Daoy (cell line): ENCODE data around the gene SPATA1. TPM values are rescaled to one million over a fixed set of nuclear protein-coding genes. Genes with fewer than 3 reads are reported as not detected.

Experiments used
- DNase-seq: peaks from one replicate; pipeline ENCODE4 v3.0.0-alpha.2; 2015; ENCODE audit warnings: low read depth
- total RNA-seq: library from RNA; depleted of rRNA; stranded (reverse); fragments of >200 nt; shearing (Covaris generic); gene quantifications from 2 replicates; pipeline ENCODE4 v1.2.3, GENCODE V29; 2014

SPATA1 gene
- total RNA-seq, 1 experiment from 2014 or later = 0.63 TPM

DNA sequence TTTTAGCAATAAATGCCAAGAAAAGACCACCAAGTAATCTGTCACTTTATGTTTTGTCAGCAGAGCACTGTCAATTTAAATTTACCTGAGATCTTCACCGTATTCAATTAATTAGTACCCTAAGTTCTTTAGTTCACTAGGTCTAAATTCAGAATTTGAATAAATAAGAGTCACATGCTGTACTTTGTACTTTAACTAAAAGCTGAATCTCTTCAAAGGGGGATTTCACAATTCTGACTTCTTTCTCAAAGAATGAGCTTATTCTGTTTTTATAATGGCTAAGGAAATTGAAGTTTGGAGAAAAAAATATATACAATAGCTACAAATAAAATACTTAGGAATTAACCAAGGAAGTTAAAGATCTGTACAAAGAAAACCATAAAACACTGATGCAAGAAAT lies 2.3 kb downstream of the SPATA1 start:
- DNase-seq = no peak

DNA sequence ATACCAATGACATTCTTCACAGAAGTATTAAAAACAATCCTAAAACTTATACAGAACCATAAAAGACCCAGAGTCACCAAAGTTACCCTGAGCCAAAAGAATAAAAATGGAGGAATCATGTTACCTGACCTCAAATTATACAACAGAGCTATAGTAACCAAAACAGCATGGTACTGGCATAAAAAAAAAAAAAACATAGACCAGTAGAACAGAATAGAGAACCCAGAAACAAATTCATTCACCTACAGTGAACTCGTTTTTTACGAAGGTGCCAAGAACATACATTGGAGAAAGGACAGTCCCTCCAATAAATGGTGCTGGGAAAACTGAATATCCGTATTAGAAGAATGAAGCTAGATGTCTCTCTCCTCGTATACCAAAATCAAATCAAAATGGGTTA lies 2.8 kb downstream of the SPATA1 start:
- DNase-seq = no peak

DNA sequence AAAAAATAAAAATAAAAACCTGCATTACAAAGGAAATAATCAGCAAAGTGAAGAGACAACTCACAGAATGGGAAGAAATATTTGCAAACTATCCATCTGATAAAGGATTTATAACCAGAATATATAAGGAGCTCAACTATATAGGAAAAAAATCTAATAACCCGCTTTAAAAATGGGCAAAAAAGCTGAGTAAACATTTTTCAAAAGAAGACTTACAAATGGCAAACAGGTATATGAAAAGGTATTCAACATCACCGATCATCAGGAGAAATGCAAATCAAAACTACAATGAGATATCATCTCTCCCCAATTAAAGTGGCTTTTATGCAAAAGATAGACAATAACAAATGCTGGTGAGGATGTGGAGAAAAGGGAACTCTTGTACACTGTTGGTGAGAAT lies 4.0 kb downstream of the SPATA1 start:
- DNase-seq = no peak

DNA sequence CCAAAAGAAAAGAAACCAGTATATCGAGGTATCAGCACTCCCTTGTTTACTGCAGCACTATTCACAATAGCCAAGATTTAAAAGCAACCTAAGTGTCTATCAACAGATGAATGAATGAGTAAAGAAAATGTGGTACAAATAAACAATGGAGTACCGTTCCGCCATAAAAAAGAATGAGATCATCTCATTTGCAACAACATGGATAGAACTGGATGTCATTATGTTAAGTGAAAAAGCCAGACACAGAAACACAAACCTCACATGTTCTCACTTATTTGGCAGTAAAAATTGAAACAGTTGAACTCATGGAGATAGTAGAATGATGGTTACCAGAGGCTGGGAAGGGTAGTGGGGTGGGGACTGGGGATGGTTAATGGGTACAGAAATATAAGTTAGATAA lies 4.5 kb downstream of the SPATA1 start:
- DNase-seq = no peak

GRCh38 chr1:84524590-84524989 lies 18.4 kb downstream of the SPATA1 start:
- no peak for DNase-seq

DNA sequence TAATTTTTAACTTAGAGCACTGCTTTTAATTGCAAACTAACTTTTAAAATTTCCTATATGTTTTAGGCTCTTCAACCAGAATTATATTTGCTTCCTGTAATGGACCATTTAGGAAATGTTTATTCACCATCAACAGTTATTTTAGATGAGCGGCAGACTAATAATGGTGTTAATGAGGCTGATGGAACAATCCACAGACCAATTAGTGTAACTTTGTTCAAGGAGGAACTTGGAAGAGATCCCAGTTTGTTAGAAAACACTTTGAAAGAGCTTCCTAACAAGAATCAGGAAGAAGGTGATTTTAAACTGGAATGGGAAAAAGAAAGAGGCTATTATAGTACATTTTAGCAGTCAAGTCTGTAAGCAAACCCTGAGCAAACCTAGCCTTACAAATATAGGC lies 19.6 kb downstream of the SPATA1 start:
- DNase-seq = no peak

GRCh38 chr1:84538599-84538998 lies 32.4 kb downstream of the SPATA1 start:
- peak; percentile 10 for DNase-seq

DNA sequence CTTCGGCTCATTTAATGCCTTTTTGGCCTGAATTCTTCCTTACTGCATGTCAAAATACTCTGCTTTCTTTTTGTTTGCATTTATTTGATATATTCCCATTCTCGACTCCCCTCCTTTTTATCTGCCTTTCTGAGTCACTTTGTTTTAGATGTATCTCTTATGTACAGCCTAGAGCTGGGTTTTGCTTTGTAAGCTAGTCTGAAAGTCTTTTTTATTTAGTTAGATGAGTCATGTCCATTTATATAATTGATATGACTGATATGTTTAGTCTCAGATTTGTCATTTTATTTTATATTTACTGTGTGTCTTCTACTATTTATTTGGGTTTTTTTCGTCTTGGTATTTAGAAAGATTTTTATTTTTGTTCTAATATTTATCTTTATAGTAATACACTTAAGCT lies 33.8 kb downstream of the SPATA1 start:
- DNase-seq = peak; percentile 43

DNA sequence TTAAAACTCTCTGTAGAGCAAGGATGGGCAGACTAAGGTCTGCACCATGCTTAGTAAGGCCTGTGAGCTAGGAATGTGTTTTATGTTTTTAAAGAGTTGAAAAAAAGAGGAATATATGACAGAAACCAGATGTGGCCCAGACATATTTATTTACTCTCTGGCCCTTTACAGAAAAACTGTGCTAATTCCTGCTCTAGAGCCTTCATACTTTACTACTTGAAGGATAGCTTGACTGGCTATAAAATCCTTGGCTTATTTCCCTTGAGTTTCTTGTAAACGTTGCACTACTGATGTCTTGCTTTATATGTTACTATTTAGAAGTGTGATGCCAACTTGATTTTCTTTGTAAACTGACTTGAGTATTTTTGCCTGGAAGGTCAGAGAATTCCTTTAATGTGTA lies 34.6 kb downstream of the SPATA1 start:
- no peak for DNase-seq

DNA sequence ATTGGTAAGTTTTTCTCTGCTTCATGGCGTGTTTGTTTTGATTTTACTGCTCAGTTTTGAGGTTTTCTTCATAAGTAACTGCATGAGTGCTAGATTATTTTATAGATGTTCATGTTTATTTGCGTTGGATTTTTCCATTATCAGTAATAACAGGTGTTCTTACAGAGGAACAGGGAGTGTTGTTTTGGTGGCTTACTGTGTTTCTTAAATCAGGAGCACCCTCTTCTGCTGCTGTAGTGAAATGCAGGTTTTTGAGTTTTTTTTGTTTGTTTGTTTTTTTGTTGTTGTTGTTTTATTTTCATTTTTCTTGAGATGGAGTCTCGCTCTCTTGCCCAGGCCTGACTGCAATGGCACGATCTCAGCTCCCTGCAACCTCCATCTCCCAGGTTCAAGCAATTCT lies 35.5 kb downstream of the SPATA1 start:
- DNase-seq = no peak

DNA sequence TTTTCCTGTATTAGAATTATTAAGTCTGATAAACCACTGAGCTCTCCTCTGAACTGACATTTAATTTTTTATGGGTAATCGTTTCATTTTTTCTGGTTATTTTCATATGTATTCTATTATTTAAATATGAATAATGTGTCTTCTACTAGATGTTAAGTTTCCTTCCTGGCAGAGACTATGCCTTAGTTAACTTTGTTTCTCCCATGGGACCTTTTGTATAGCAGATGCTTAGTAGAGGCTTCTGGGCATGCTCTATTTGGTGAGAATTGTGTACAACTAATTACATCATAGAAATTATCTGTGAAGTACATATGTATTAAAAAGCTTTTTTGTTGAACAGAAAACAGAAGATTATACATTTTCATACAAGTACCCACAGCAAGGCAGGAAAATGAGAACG lies 44.6 kb downstream of the SPATA1 start:
- no peak for DNase-seq

DNA sequence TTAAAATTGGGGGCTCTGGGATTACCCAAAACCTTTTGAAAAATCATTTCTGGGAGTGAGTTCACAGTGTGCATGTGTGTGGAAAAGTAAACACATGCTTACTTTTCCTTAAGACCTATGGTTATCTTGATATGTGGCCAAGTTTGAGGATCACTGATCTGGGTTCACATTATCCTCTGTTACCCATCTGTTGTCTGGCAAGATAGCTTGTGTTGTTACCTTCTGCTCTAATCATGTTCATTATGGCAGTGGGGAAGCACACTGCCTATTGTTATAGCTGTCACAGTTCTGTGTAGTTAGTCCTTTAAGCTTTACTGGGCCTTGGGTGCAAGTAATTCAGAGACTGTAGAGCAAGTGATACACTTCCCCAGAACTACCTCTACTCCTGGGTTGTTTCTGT lies 63.0 kb downstream of the SPATA1 start:
- DNase-seq = no peak

DNA sequence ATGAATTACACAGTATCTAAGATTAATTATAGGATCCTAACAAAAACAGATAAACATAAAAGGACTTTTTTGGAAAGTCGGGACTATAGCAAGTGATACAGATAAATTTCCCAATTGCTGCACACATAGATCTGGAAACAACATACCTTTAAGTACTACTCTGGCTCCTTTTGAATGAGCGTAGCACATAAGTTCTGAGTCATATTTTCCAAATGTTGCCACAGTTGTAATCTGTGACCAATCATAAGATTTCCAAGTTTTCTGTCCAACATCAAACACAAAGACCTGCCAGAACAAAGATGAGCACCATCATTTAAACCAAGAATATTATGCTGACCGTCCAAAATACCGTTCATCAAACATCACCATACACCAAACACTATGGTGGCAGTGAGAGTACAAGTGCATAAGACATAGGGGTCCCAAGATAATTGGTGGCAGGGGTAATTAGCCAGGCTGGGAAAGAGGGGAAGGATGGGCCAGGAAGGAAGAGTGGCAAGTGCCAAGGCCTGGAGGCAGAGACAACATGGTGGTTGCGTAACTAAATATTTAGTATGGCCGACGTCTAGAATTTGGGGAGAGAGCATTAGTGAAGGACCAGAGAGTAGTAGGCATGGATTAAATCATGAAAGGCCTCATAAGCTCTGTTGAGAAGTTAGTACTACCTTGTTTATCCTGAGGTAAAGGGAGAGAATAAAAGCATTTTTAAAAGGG lies 64.4 kb downstream of the SPATA1 start:
- DNase-seq = no peak

GRCh38 chr1:84571150-84571535 lies 65.0 kb downstream of the SPATA1 start:
- DNase-seq = peak; percentile 15

GRCh38 chr1:84573481-84573966 lies 67.3 kb downstream of the SPATA1 start:
- no peak for DNase-seq

DNA sequence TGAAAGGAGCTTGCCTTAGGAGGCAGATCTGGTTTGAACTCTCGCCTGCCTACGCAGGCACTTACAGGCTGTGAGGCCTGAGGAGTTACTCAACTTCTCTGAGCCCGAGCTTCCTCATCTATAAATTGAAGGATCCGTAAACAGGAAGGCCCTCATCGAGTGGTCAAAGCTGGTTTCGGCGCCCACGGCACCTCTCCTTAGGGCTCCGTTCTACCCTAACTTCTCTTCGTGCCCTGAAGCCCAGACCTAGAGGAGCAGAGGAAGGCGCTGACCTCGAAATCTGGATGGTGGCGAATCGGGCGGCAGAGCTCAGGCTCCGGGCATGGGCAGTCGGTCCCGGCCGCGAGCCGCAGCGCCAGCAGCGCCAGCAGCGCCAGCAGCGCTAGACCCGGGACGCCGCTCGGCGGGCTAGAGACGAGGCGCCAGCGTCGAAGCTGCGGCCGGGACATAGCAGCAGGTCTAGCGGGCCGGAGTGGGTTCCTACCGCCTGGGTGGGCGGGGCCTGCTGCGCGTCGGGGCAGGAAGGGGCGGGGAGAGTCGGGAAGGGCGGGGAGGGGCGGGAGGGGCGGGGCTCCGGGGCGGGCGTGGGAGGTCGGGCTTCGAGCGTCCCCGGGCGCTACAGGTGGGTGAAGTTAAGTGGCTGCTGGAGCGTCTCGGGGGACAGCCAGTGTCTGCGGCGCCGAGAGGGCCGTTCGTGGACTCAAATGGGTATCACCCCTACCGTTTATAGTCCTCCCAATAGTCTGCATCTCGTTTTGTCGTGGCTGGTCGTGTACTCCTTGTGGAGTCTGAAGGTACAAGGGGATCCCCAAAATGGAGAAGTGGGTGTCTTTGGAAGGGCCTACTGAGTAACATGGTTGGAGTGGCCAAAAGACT lies 68.0 kb downstream of the SPATA1 start, which contains the start of gene CTBS:
CTBS (minus strand) TSS at position 474 of the 876 bp plus-strand sequence; CDS start at position 449, 25 bp downstream.
- DNase-seq = peak; percentile 96

GRCh38 chr1:84574936-84575335 lies 68.8 kb downstream of the SPATA1 start:
- DNase-seq = no peak

GRCh38 chr1:84581648-84582047 lies 75.5 kb downstream of the SPATA1 start:
- no peak for DNase-seq

DNA sequence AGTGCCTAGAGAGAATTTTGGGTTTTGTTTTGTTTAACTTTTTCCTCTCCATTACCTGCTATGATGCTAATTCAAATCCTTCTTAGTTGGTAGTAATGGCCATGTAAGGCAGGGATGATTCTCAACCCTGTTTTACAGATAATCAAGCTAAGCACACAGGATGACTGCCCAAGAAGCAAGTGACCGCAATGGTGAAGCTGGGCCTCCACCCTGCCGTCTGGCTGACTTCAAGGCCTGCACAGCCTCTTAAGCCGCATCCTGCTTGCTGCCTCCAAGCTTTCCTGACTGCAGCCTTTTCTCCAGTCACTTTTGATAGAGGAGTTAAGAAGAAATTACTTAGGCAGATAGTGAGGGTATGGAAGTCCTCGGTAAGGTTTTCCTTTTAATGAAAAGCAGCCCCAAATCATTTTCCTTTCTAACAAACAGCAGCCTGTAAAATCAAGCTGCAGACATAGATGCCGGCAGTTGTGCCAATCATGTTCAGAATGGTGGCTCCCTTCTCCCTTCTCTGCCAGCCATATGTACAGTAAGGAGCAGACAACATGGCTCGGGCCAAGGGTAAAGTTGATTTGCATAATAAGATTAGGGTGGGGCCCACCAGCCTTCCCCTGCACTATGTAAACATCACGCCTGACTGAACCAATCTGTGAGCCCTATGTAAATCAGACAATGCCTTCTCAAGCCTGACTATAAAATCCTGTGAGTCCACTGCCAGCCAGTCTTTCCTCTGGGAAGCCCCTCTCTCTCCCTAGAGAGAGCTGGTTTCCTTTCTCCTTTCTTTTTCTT lies 76.8 kb downstream of the SPATA1 start:
- peak; percentile 82 for DNase-seq

- no peak for DNase-seq
Observed at GRCh38 chr1:84583648-84584047, 77.5 kb downstream of the SPATA1 start.

DNA sequence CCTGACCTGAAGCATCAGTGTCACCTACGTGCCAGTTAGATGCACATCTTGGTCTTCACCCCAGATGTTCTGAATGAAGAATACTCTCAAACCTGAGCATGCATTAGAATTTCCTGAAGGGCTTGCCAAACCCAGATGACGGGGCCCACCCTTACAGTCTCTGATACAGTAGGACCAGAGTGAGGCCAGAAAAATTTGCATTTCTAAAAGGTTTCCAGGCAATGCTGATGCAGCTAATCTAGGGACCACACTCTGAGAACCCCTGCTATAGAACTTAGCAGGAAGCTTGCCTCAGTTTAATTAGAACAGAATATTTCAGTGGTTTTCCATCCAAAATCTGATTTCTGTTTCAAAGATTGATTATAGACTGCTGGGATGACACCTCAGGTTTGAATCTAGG lies 77.9 kb downstream of the SPATA1 start:
- no peak for DNase-seq

GRCh38 chr1:84585803-84586202 lies 79.6 kb downstream of the SPATA1 start:
- no peak for DNase-seq
